Transverse colon (tissue), 4 donors: Measurements from ENCODE around the gene TEX29. TPM values are rescaled to one million over a fixed set of nuclear protein-coding genes. Genes with fewer than 3 reads are reported as not detected.

Experiments used
- DNase-seq: peaks from one replicate; pipeline ENCODE4 v3.0.0-alpha.2; 2019
- H3K27ac ChIP-seq, 4 donors: fragments of 200-600 bp; sonication (generic); 2 replicates each; pipeline ENCODE4 v1.5.1; 2016 to 2018; ENCODE audit warnings: inconsistent platforms in 4 of 4
- H3K27me3 ChIP-seq: fragments of 200-600 bp; sonication (generic); 2 replicates; pipeline ENCODE4 v1.5.1; 2017; ENCODE audit warnings: inconsistent platforms
- H3K36me3 ChIP-seq, 4 donors: fragments of 200-600 bp; sonication (generic); 2 replicates each; pipeline ENCODE4 v1.5.1; 2017 to 2019; ENCODE audit warnings: inconsistent platforms in 4 of 4
- H3K4me1 ChIP-seq, 4 donors: fragments of 200-600 bp; sonication (generic); 2 replicates each; pipeline ENCODE4 v1.5.1; 2017 to 2020; ENCODE audit warnings: inconsistent platforms in 4 of 4
- H3K4me3 ChIP-seq, 4 donors: fragments of 200-600 bp; sonication (generic); 1 replicate in 1 of 4; 2 replicates in 3 of 4; pipeline versions ENCODE4 v1.5.1 to v1.6.1; 2017 to 2019; ENCODE audit warnings: inconsistent platforms in 4 of 4
- H3K9me3 ChIP-seq, 2 donors: fragments of 200-600 bp; sonication (generic); 2 replicates each; pipeline ENCODE4 v1.5.1; 2017 to 2019; ENCODE audit warnings: inconsistent platforms in 2 of 2
- EP300 ChIP-seq: sonication (generic); formaldehyde crosslinking; IDR thresholded peaks from one replicate; pipeline ENCODE4 v1.6.1; 2017; ENCODE audit warnings: antibody characterized with exemption, low read depth
- POLR2A ChIP-seq: fragments of 450-650 bp; IDR thresholded peaks from one replicate; pipeline ENCODE4 v1.6.1; 2016; ENCODE audit warnings: antibody characterized with exemption, mild to moderate bottlenecking, moderate library complexity
- POLR2AphosphoS5 ChIP-seq, 3 donors: sonication (generic); formaldehyde crosslinking; IDR thresholded peaks; one replicate each; pipeline ENCODE4 v1.6.1; 2016; ENCODE audit warnings: antibody characterized with exemption in 3 of 3
- WGBS, 2 donors: methylation state at CpG; one replicate each; pipeline ENCODE4 v1.1.5; 2018; ENCODE audit warnings: low coverage in 1 of 2; 5-methylcytosine and 5-hydroxymethylcytosine counted together
- in situ Hi-C, 4 donors: fragments of 200-750 bp; cut with MboI; loops; one replicate each; pipeline versions ENCODE4 v1.15.0 to v1.15.1; 2017; ENCODE audit warnings: low sequenced_read_pairs in 3 of 4, low pct_ligation_motif_present in 1 of 4, low pct_unique_long_range_greater_than_20kb in 1 of 4
- intact Hi-C: fragments of 100-400 bp; cut with DNase I; formaldehyde crosslinking; loops from one replicate; pipeline ENCODE4 v1.15.1; 2023; ENCODE audit warnings: low total_unique reads
- total RNA-seq, 4 donors: library from RNA; depleted of rRNA; stranded (reverse); fragments of >200 nt; gene quantifications; one replicate each; pipeline ENCODE4 v1.1.0, GENCODE V29; 2016
- TF ChIP-seq, protein P1 (sequence below), 5 experiments: fragments of 200-600 bp in 3 of 5; fragments of 450-650 bp in 2 of 5; sonication (generic) in 3 of 5; IDR thresholded peaks; 1 replicate in 2 of 5; 2 replicates in 3 of 5; pipeline ENCODE4 v1.5.1; 2016 to 2017; ENCODE audit warnings: antibody characterized with exemption in 5 of 5, inconsistent platforms in 3 of 5, mild to moderate bottlenecking in 2 of 5, moderate library complexity in 1 of 5

TEX29 gene
- total RNA-seq, 4 donors from 2014 or later, result not detected

GRCh38 chr13:111361873-111362648 lies 41.6 kb downstream of the TEX29 start:
- Histone ChIP-seq H3K9me3 (no peaks in the 10 kb centered on the region), H3K4me1 (no peaks in the 10 kb centered on the region), H3K4me3 (no peak overlapping the region), H3K36me3 (no peaks in the 10 kb centered on the region), H3K27me3 (peaks cover 6% of the 10 kb centered on the region), H3K27ac (no peak overlapping the region)
- 72 to 76% methylated on average over 7 to 11 of the region's 11 CpGs for WGBS, 2 donors
- in situ Hi-C loops (no loop called here), intact Hi-C loops (no loop called here)
- TF ChIP-seq, protein P1, sequence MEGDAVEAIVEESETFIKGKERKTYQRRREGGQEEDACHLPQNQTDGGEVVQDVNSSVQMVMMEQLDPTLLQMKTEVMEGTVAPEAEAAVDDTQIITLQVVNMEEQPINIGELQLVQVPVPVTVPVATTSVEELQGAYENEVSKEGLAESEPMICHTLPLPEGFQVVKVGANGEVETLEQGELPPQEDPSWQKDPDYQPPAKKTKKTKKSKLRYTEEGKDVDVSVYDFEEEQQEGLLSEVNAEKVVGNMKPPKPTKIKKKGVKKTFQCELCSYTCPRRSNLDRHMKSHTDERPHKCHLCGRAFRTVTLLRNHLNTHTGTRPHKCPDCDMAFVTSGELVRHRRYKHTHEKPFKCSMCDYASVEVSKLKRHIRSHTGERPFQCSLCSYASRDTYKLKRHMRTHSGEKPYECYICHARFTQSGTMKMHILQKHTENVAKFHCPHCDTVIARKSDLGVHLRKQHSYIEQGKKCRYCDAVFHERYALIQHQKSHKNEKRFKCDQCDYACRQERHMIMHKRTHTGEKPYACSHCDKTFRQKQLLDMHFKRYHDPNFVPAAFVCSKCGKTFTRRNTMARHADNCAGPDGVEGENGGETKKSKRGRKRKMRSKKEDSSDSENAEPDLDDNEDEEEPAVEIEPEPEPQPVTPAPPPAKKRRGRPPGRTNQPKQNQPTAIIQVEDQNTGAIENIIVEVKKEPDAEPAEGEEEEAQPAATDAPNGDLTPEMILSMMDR (IDR thresholded peaks at IDR 0.05), result no peak
- no peak for DNase-seq

DNA sequence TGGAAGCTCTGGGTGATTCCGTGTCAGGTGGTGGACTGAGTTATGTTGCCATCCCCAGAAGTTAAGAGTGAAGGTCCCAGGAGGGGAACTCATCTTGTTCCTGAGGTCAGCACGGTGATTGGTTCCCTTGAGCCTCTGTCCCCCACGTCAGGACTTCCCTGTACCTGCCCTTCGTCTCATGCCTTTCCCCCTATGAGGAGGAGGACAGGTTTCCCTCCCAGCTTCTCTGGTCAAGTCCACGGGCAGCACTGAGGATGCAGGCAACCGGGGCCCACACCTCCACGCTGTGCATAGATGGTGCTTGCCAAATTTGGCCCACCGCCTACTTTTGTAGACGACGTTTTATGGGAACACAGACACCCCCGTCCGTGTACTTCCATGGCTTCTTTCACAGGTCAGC lies 42.7 kb downstream of the TEX29 start:
- no peak overlapping the region for H3K27ac ChIP-seq
- TF ChIP-seq EP300 (no peak), POLR2A (no peak), POLR2AphosphoS5 (IDR thresholded peaks at IDR 0.05) (no peak)
- in situ Hi-C loops (no loop called here), intact Hi-C loops (no loop called here)
- no peak for DNase-seq
- H3K4me1 ChIP-seq, result no peaks in the 10 kb centered on the region
- no peaks in the 10 kb centered on the region for H3K9me3 ChIP-seq
- H3K27me3 ChIP-seq, result peaks cover 6% of the 10 kb centered on the region
- 67 to 80% methylated on average over 8 to 12 of the region's 12 CpGs for WGBS, 2 donors
- no peaks in the 10 kb centered on the region for H3K36me3 ChIP-seq
- no peak overlapping the region for H3K4me3 ChIP-seq

- DNase-seq, result no peak
- WGBS, 2 donors, result 78% methylated on average over 7 of the region's 7 CpGs; no CpG with 5 or more reads in 1 of the 2 donors
- in situ Hi-C loops, result no loop called here
- peaks cover 6% of the 10 kb centered on the region for H3K27me3 ChIP-seq
- no peaks in the 10 kb centered on the region for H3K4me1 ChIP-seq
- H3K9me3 ChIP-seq, result no peaks in the 10 kb centered on the region
- H3K27ac ChIP-seq, result no peak overlapping the region
- H3K36me3 ChIP-seq, result no peaks in the 10 kb centered on the region
- TF ChIP-seq, protein P1 (IDR thresholded peaks at IDR 0.05), result no peak
- no peak for TF ChIP-seq POLR2AphosphoS5 (IDR thresholded peaks at IDR 0.05)
- no peak for TF ChIP-seq POLR2A
- no peak for TF ChIP-seq EP300
- H3K4me3 ChIP-seq, result no peak overlapping the region
- intact Hi-C loops, result no loop called here
These were observed 43.1 kb downstream of the TEX29 start for GRCh38 chr13:111363591-111363990.

- TF ChIP-seq, protein P1 (IDR thresholded peaks at IDR 0.05), result no peak
- TF ChIP-seq POLR2AphosphoS5 (IDR thresholded peaks at IDR 0.05), result no peak
- TF ChIP-seq POLR2A, result no peak
- no peak for TF ChIP-seq EP300
- in situ Hi-C loops (no loop called here), intact Hi-C loops (no loop called here)
- Histone ChIP-seq H3K4me3 (no peak overlapping the region), H3K27ac (no peak overlapping the region), H3K36me3 (no peaks in the 10 kb centered on the region), H3K9me3 (no peaks in the 10 kb centered on the region), H3K4me1 (no peaks in the 10 kb centered on the region), H3K27me3 (no peaks in the 10 kb centered on the region)
- 82 to 89% methylated on average over 6 to 17 of the region's 17 CpGs for WGBS, 2 donors
- DNase-seq, result no peak
These were observed 44.9 kb downstream of the TEX29 start for GRCh38 chr13:111365149-111366005.
